Stimulated activated naive CD4-positive, alpha-beta T cell (primary cell): ENCODE measurements around the gene MTG2.

ENCODE experiments used
- DNase-seq, 6 experiments: peaks; one replicate each; lab custom pipeline; 2025; lab: John Stamatoyannopoulos, UW

The MTG2 gene, protein sequence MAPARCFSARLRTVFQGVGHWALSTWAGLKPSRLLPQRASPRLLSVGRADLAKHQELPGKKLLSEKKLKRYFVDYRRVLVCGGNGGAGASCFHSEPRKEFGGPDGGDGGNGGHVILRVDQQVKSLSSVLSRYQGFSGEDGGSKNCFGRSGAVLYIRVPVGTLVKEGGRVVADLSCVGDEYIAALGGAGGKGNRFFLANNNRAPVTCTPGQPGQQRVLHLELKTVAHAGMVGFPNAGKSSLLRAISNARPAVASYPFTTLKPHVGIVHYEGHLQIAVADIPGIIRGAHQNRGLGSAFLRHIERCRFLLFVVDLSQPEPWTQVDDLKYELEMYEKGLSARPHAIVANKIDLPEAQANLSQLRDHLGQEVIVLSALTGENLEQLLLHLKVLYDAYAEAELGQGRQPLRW

DNA sequence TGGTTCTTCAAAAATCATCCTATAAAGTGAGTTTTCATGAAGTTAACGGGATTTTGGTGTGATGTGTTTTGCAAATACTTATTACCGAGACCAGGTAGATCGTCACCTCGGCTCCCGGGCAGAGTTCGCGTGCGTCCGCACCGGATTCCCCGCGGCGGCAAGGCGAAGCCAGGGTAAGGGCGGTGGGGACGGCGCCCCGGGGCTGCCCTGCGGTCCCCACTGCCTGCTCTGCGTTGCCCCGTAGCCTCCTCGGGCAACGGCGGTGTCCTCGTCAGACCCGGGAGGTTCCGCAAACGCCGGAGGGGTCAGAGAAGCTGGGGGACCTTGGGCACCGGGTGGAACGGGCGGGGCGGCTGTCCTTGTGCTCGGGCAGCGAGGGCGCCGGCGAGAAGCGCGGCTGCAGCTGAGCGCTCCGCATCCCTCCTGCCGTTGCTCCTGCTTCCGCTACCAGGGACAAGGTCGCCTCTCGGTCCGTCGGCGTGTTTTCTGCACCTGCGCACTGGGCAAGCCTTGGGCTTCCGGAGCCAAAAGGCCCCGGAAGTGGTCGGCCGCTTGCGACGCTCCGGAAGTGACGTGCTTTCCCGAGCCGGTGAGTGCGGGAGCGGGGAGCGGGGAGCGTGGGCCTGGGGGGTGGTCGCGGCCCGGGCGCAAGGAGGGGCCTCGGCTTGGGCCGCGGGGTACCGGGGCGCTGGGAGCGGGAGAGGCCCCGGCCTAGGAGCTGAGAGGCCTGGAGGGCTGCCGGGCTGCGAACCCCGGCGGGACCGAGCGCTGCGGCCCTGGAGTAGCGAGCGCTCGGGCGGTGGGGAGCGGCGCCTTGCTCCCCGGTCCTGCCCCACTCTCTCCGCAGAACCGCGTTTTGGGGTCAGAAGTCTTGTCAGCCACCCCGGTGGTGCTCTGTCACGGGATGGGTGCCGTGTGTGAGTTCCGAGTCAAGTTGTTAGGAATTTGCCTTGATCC lies at the start of gene MTG2:
MTG2 (plus strand) TSS at position 560 of the 957 bp plus-strand sequence. CDS start 10,393 bp downstream, outside the sequence.
- DNase-seq, result peak; percentile 84 to 93 (median 92)

DNA sequence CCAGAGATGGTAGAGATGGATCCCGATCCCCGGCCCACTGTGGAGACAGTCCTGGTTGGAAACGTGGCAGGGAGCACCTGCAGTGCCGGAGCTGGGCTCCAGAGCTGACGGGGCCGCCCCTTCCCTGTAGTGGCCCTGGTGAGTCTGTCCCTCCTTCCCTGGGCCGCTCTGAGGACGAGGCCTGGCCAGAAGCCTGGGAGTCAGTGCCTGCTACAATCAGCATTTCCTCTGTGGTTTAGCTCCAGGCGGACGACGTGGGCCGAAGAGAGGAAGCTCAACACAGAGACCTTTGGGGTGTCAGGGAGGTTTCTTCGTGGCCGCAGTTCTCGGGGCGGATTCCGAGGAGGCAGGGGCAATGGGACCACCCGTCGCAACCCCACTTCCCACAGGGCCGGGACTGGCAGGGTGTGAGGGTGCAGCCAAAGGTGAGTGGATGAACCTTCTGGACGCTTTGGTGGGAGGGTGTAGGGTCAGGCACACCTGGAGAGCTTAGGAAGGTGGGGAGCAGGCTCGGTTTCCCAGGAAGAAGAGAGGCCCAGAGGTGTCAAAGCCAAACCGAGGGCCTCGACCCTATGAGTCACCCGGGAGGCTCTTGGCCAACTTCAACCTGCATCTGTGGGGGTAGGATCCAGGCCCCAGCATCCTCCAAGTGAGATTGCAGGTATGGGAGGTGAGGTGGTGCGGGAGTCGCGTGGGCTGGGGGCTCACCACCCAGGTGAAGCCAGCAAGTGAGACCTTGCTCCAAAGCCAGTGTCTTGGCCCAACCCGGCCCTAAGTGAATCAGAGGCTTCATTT lies 49.6 kb upstream of the MTG2 start:
- no peak for DNase-seq

DNA sequence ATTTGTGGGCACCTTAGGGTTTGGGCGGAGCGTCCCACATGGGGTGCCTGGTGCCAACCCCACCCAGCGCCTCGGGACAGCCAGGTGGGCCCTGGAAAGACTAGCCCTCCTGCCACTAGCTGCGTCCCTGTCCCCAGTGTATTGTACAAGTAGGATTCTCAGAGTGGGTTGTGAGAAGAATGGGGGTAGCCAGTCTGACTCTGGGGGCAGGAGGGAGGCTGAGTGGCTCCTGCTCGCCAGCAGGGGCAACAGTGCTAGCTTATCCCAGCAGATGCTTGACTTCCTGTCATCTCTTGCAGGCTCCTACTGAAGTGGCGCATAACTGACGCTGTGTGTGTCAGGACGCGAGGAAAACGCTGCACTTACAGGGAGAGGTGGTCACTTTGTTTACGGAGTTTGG lies 49.0 kb upstream of the MTG2 start:
- no peak for DNase-seq

DNA sequence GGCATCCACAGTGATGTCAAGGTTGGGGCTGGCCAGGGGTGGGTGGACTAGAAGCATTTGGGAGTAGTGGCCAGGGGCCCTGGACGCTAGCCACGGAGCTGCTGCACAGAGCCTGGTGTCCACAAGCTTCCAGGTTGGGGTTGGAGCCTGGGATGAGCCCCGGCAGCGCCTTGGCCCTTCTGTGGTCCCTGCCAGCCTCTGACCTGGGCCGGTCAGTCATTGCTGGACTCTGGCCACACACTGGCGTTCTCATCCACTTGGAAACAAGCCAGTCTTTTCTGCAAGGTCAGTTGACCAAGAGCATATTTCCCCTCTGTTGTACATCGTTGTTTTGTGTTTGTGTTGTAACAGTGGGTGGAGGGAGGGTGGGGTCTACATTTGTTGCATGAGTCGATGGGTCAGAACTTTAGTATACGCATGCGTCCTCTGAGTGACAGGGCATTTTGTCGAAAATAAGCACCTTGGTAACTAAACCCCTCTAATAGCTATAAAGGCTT lies 48.0 kb upstream of the MTG2 start:
- no peak for DNase-seq

DNA sequence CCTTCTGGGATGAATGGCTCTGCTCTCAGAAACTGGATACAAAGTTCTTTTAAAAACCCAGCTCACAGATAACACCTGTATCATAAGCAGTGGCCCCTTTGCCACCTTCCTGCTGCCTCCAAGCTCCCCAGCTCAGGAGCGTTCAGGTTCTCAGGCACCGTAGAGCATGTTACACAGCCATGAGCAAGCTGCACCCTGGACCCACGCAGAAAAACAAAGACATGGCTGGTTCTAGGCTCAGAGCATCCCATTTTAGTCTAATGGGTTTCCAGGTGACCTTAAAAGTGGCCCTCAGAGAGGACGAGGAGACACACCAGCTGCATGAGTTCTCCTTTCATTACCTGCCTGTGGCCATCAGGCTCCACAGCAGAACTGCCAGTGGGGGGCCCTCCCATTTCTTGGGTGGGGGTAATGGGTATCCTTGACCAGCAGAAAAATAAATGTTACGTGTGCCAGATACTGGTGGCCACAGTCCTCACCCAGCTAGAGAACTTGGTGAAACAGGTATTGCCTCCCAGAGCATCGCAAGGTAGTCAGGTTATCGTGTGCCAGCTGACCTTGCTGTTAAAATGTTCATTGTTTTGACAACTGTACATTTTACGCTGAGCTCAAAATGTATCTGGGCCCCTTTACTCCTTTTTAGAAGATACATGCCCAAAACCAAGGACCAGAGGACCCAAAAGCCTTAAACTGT lies 47.1 kb upstream of the MTG2 start:
- no peak for DNase-seq

DNA sequence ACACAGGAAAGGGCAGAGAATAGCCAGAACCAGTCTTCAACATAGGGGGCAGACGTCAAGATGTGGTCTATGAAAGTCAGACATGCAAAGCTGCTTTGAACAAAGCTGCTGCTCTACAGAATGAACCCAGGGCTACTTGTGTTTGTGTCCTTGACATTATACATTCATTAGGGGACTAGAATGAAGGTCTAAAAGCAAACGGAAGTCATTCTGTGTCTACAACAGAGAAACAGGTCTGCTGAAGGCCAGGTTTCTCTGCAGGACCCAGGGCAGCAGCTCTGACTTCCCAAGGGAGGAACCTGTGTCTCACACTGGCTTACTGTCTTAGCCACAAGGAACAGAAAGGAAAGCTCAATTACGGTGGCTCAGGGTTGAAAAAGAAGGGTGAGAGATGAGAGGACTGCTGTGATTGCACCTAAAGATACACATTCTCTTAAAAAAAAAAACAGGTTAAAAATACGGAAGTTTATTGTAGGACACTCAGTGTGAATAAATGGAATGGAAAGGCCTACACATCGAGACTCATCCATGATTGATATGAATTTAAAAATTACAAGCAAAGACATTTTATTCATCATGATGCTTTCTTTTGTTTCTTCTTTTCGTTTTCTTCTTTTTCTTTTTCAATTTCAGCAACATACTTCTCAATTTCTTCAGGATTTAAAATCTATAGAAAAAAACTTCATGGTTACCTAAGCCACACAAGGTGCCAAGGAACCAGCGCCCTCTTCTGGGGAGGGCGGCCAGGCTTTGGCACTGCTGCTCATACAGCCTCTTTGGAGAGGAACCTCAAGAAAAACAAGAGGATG lies 46.3 kb upstream of the MTG2 start:
- peak; percentile 53 to 76 (median 64) for DNase-seq

DNA sequence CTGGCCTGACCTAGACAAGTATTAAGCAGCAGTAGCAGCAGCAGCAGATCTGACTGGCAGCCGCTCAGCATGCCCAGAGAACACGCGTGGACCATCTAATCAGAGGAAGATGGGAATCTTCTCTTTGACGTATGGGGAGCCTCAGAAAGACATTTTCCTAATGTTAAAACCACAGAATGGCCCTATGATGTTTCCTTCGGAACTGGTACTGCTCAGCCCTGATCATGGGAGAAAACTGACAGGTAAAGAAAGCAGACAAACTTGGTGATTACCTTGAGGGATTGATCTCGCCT lies 45.8 kb upstream of the MTG2 start:
- DNase-seq, result no peak

DNA sequence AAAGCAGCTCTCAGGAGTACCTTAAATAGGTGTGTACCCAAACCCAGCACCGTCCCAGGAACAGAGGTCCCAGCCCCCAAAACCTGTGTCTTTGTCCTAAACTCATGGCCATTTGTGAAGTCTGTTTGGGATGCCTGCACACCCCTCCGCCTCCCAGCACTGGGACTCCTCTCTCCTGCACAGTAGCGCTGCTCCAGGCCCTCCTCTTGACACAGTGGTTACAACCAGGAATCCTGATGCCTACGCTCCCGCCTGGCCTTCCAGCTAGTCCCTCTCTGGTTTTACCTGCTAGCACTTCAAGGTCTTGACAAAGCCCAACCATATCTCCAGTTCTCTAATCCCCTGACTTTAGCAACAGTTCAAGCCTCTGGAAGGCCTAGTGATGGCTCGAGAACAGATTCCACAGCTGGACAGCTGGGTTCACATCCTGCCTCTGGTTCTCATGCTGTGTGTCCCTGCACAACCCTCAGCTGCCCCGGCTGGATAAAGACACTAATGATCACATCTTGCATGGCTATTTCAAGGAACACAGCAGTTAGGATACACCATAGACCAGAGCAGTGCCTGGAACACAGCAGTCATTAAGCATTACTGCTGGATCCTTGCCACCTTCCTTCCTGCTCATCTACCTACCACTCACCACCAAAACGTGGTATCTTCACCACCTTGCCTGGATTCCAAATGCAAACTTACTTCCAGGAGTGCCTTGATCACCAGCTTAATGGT lies 45.2 kb upstream of the MTG2 start:
- DNase-seq, result peak in 1 of 6 experiments; percentile 23

DNA sequence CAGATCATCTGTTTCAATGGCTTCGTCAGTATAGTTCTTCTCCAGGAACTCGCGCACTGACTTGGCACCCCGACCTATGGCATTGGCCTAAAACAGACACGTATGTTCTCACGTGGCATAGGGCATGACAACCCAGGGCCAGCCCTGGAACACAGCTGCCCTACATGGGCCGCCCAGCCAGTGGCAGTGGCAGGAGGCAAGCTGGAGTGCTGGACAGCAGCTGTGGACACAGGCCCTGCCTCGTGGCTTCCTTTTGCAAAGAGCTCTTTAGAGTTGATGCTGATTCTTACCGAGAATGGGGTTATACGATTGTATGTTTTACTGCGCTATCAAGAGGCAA lies 44.7 kb upstream of the MTG2 start:
- DNase-seq, result no peak

DNA sequence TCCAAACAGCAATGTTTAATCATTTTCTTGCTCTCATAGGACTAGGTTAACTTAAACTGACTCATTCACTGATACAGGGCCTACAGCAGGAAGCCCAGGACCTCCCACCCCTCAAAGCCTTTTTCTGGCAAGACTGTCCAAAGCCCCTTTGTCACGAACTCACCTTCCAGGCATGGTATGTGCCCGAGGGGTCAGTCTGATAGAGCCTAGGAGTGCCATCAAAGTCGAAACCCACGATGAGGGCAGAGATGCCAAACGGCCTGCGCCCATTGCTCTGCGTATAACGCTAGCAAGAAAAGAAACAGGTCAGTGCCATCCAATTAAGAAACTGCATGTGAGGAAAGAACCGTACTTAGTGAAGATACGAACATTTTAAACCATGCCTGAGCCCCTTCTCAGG lies 43.9 kb upstream of the MTG2 start:
- no peak for DNase-seq

DNA sequence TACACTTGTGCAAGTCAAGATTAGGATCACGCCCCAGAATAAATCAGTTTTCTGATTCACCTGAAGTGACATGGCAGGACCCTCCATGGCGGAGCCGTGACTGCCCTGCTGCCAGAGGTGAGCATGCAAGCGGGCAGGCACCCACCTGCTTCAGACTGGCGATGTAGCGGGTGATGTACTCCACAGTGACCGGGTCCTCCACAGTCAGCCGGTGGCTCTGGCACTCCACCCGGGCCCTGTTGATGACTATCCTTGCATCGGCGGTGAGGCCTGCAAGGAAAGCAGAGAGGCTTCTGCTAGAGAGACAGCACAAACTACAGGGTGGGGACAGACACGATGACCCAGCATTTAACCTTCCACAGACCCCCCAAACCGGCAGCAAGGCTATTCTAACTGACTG lies 43.2 kb upstream of the MTG2 start:
- no peak for DNase-seq

DNA sequence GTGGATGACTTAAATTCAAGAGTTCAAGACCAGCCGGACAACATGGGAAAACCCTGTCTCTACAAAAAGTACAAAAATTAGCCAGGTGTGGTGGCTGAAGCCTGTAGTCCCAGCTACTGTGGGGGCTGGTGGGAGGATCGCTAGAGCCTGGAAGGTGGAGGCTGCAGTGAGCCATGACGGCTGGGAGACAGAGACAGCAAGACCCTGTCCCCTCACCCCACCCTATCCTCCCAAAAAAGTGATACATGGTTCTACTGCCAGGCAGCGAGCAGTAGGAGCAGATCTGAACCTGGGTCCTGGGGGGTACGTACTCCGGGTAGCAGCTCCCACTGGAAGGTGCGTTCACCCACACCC lies 41.8 kb upstream of the MTG2 start:
- DNase-seq, result no peak

DNA sequence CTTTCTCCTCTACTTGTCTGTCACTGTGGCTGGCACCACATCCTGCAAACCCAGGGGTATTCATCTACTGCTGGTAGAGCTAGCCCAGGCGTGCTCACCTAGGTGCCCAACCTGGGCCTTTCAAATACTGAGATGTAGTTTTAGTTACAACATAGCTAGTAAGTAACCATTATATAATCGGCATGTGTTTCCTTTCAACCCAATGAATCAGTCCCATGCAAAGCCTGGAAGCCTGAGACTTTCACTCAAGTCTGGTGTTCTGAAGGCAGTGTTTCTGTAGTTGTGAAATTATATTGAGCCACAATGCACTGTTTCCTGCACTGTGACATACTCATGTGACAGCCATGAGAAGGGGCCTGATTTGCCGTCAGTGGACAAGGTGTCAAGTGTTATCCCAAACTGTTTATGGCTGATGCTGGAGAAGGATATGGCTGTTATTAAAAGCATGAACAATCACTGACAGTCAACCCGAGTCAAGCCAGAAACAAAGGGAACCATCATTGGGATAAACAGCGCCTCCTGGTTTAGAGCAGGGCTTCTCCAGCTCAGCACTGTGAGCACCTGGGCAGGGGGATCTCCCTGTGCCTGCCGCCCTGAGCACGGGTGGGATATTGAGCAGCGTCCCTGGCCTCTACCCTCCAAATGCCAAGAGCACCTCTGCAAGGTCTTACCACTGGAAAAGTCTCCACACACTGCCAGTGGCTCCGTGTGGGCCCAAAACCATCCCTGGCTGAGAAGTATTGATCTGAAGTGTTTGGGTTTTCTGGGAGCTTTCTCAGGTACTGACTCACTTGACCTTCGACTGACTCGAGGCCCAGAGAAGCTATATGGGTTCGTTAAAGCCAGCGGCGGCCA lies 41.2 kb upstream of the MTG2 start:
- peak in 3 of 6 experiments; percentile 13 to 23 (median 17) for DNase-seq

DNA sequence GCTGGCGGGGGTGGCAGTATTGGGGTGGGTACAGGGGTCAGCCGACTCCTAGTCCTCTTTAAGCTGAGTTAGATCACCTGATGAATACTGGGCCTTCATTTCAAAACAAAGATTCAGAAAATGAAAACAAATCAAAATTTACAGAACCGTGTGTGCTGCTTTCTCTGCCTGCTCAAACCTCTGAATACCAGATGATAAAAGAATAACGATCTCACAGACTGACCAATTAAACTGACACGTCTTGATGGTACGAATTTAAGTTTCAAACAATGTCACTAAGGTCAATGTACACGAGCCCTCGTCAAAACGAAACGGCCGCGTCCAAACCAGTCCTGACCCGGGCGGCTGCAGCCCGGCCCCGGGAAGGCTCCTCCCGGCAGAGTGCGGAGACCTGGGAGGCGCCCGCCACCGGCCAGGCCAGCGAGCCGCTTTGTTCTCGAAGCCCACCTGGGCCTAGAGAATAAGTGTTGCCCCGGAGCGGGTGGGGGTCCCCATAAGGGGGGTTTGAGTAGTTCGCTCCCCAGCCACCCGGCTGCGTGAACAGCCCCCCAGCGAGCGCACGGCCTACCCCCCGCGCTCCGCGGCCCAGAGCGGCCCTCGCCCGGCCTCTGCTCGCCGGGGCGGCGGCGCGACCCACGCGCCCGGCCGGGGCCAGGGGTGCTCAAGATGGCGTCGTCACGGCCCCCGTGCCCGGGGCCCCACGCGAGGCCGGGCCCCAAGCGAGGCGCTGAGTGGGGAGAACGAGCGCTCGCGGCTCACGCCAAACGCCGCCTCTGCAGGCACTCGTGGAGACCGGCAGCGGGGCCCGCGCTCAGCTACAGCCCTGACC lies 40.4 kb upstream of the MTG2 start:
- DNase-seq, result peak in 1 of 6 experiments; percentile 27

DNA sequence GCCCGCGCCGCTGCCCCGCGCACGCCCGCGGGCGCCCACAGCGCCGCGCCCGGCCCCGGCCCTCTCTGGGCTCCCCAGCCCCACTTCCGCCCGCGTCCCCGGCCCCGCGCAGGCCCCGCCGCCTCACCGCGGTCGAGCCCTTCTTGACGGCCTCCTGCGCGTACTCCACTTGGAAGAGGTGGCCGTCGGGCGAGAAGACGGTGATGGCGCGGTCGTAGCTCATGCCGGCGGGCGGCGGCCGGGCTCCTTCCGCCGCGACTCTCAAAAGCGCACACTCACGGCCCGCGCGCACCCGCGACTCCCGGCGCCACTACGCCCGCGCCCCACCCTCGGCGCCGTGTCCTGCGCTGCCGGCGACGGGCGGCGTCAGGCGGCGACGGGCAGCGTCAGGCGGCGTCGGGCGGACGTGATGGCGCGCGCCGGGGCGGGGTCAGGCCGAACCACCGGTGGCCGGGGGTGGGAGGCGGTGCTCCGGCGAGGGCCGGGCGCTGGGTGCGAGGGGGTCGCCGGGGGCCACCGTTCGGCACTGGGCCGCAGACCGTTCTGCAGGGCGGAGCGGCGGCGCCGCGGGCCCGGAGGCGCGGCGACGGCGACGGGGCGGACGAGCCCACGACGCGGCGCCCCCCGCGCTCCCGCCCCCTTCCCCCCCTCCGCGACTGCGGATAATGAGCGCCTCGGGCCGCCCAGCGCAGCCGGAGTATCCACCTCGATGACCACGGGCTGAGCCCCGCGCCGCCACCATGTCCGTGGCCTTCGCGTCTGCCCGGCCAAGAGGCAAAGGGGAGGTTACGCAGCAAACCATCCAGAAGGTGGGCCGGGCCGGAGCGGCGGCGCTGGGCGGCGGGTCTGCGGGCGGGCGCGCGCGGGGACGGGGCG lies 39.5 kb upstream of the MTG2 start, which contains the start of the genes PSMA7 and SS18L1:
PSMA7 (minus strand) TSS at position 314 of the 876 bp plus-strand sequence; CDS start at position 223, 91 bp downstream.
SS18L1 (plus strand) TSS at position 689 of the 876 bp plus-strand sequence; CDS start at position 741, 52 bp downstream.
- peak; percentile 71 to 89 (median 80) for DNase-seq

DNA sequence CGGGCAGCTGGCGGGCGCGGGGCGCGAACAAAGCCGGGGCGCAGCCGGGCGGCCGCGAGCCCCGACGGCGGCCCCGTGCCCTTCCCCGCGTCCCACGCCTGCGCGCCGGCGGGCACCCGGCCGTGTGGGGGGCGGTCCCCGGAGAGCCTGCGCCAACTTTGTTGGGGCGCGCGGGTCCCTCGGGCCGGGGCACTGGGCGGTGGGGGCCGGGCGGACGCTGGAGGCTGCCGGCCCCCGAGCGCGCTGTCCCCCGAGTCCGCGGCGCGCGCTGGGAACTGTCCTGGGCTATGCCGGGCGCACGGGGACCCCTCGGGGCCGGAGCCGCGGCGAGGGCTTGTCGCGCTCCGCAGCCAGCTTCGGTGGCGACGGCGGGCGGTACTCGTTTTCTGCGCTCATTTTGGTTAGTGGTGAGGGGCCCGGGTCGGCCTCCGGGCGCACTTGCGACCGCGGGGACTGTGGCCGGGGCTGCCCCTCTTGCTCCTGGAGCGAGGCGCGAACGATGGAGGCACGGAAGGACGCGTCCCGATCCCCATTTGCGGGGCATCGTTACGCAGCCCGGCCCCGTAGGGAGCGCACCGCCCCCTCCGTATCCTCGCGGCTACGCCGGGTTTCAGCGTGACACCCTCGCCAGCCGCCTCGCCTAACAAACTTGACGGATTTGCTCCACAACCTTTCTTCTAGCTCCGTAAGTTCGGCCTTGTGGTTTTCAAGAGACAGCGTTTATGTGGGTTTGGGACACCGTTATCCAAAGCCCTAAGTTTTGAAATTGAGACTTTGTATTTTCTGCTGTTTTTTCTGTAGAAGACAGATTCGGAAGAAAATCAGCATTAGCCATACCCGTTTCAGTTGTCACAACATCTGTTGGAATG lies 38.6 kb upstream of the MTG2 start:
- DNase-seq, result peak; percentile 14 to 45 (median 34)
